Neural progenitor cell (in vitro differentiated cells): ENCODE results near the gene IL9R.

ENCODE experiments used
- EZH2 ChIP-seq: fragments of 200-600 bp; sonication (generic); IDR thresholded peaks from 2 replicates; pipeline ENCODE4 v1.6.1; 2017; ENCODE audit warnings: antibody characterized with exemption, mild to moderate bottlenecking, moderate library complexity
- EZH2phosphoT487 ChIP-seq: fragments of 200-600 bp; sonication (generic); IDR thresholded peaks from 2 replicates; pipeline ENCODE4 v1.6.1; 2017; ENCODE audit warnings: antibody characterized with exemption
- TF ChIP-seq, protein P1 (sequence below): fragments of 200-600 bp; sonication (generic); IDR thresholded peaks from 2 replicates; pipeline ENCODE4 v1.5.1; 2017; ENCODE audit warnings: antibody characterized with exemption, mild to moderate bottlenecking

DNA sequence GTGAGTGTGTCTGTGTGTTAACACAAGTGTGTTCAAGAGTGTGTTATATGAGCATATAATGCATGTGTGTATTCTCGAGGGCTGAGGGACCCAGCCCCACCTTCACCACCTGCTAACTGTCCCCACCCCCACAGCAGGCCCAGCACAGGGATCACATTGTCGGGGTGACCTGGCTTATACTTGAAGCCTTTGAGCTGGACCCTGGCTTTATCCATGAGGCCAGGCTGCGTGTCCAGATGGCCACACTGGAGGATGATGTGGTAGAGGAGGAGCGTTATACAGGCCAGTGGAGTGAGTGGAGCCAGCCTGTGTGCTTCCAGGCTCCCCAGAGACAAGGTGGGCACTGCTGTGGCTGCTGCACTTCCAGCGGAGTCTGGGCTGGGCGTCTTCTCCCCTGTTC is 7.6 kb downstream of the IL9R start:
- TF ChIP-seq, protein P1, sequence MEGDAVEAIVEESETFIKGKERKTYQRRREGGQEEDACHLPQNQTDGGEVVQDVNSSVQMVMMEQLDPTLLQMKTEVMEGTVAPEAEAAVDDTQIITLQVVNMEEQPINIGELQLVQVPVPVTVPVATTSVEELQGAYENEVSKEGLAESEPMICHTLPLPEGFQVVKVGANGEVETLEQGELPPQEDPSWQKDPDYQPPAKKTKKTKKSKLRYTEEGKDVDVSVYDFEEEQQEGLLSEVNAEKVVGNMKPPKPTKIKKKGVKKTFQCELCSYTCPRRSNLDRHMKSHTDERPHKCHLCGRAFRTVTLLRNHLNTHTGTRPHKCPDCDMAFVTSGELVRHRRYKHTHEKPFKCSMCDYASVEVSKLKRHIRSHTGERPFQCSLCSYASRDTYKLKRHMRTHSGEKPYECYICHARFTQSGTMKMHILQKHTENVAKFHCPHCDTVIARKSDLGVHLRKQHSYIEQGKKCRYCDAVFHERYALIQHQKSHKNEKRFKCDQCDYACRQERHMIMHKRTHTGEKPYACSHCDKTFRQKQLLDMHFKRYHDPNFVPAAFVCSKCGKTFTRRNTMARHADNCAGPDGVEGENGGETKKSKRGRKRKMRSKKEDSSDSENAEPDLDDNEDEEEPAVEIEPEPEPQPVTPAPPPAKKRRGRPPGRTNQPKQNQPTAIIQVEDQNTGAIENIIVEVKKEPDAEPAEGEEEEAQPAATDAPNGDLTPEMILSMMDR: no peak
- TF ChIP-seq EZH2: no peak
- TF ChIP-seq EZH2phosphoT487: no peak
